Aorta (tissue), 5 donors: ENCODE results near the gene RCAN1. TPM values are rescaled to one million over a fixed set of nuclear protein-coding genes. Genes with fewer than 3 reads are reported as not detected.
A peak's percentile ranks its signal among the peaks of the same experiment; 100 is the strongest.

Experiments
- ATAC-seq: fragments of 200-7000 bp; cut with Tn5 transposase; one replicate; pipeline ENCODE4 v1.9.1; 2022; ENCODE audit warnings: moderate library complexity; ENCODE audit not compliant: low FRiP score
- DNase-seq, 2 donors: peaks; one replicate each; pipeline ENCODE4 v3.0.0-alpha.2; 2020
- H3K27ac ChIP-seq, 2 donors: one replicate each; pipeline ENCODE4 v1.5.1; 2013; ENCODE audit warnings: low read length in 2 of 2, mild to moderate bottlenecking in 2 of 2, moderate library complexity in 2 of 2, control low read depth in 1 of 2, inconsistent platforms in 1 of 2, low read depth in 1 of 2
- H3K27me3 ChIP-seq, 2 donors: one replicate each; pipeline ENCODE4 v1.6.1; 2013; ENCODE audit warnings: control low read depth in 1 of 2, low read length in 1 of 2, mild to moderate bottlenecking in 1 of 2, moderate library complexity in 1 of 2; ENCODE audit not compliant: insufficient read depth in 2 of 2, control insufficient read depth in 1 of 2
- H3K36me3 ChIP-seq, 2 donors: one replicate each; pipeline ENCODE4 v1.6.1; 2013; ENCODE audit warnings: control low read depth in 1 of 2, low read length in 1 of 2, mild to moderate bottlenecking in 1 of 2; ENCODE audit not compliant: insufficient read depth in 2 of 2, control insufficient read depth in 1 of 2
- H3K4me1 ChIP-seq, 2 donors: one replicate each; pipeline ENCODE4 v1.6.1; 2013; ENCODE audit warnings: low read length in 2 of 2, control low read depth in 1 of 2, mild to moderate bottlenecking in 1 of 2, moderate library complexity in 1 of 2; ENCODE audit not compliant: insufficient read depth in 2 of 2, control insufficient read depth in 1 of 2
- H3K4me3 ChIP-seq, 2 donors: one replicate each; pipeline ENCODE4 v1.5.1; 2013; ENCODE audit warnings: low read length in 2 of 2, control low read depth in 1 of 2, mild to moderate bottlenecking in 1 of 2
- H3K9me3 ChIP-seq: one replicate; pipeline ENCODE4 v1.6.1; 2013; ENCODE audit warnings: mild to moderate bottlenecking, low read length; ENCODE audit not compliant: control insufficient read depth
- whole genome bisulfite sequencing, 2 donors: extraction: QIAGEN DNeasy Blood & Tissue Kit; methylation state at CpG; one replicate each; pipeline ENCODE4 v1.1.7; 2013; 5-methylcytosine and 5-hydroxymethylcytosine counted together
- intact Hi-C, 2 donors: fragments of 100-400 bp; cut with DNase I; formaldehyde crosslinking; loops; one replicate each; pipeline versions ENCODE4 v1.14.2 to v1.15.0; 2022
- long read RNA-seq, 2 donors: library from polyadenylated mRNA; unstranded; transcript quantifications; one replicate each; pipeline ENCODE4 v2.0.0, GENCODE V29; 2020 to 2021
- polyA plus RNA-seq, 2 donors: library from polyadenylated mRNA; stranded (reverse); fragments of 200-250 nt; gene quantifications; one replicate each; pipeline ENCODE4 v1.2.3, GENCODE V29; 2013
- total RNA-seq, 2 donors: library from RNA; stranded (reverse); fragmentation: NEBNext Ultra II Directional; extraction: Animal tissue kit (Norgen Biotek cat#: 25700); gene quantifications; one replicate each; pipeline ENCODE4 v1.2.1, GENCODE V29; 2021
- donor health status: healthy with polysubstance abuse.
- donor health status: Bipolar disorder and iron deficiency.
- donor health status: DM: no; HTN: no; CAD: no.
- donor health status: DM: no; HTN: no; CAD: no.
- donor health status: DM: yes; HTN: yes; CAD: no.

Gene RCAN1
- total RNA-seq (10 to 100 TPM; 52.3 to 99.9 TPM), polyA plus RNA-seq (10 to 100 TPM; 24.4 to 28.7 TPM)
- long read RNA-seq, donor 1, transcript RCAN1-202 (4 exons, 2,408 nt), result major isoform, 62 of 124 reads
- long read RNA-seq, donor 1, transcript RCAN1-208 (3 exons, 2,686 nt), result minor isoform, 5 of 124 reads
- long read RNA-seq, donor 1, transcript RCAN1-212 (3 exons, 935 nt), result minor isoform, 6 of 124 reads
- long read RNA-seq, donor 1, partial matches to known transcripts, result 5 of 124 reads
- long read RNA-seq, donor 1, other reads (novel, unspliced or antisense), result 44 of 124 reads
- long read RNA-seq, donor 2, transcript RCAN1-201 (4 exons, 2,490 nt), result major isoform, 13 of 27 reads
- long read RNA-seq, donor 2, partial matches to known transcripts, result 0 of 27 reads
- long read RNA-seq, donor 2, other reads (novel, unspliced or antisense), result 8 of 27 reads

DNA sequence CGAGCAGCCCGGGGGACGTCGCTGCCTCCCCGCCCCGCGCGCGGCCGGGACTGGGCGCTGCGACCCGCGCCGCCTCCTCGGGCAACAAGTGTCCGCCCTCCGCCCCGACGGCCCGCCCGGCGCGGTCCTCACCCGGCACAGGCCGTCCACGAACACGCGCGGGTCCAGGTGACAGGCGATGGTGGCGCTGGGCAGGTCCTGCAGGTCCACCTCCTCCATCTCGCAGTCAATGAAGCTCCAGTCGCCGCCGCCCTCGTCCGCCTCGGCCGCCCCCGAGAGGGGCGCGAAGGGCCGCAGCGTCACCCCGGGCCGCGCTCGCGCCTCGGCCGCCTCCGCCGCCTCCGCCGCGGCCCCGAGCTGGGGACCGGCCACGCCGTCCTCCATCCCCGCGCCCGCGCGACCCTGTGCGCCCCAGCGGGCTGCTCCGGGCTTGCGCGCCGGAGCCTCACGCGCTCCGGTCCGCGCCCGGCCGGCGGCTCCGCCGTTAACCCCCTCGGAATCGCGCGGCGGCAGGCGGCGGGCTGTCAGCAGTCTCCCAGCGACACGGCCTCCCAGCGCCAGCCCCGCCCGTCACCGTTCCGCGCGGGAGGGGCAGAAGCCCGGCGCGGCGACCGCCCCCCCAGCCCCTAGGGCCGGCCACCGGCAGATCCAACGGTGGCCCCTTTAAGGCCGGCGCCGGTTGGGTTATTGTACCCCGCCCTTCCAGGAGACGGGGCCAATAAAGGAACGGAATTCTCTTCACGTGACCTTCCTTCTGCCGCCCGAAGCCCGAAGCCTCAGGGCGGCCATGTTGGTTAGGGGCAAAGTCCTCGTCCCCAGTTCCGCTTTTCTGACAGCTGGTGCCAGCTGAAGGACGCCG lies at the start of gene RCAN1:
RCAN1 (minus strand) TSS at position 486 of the 859 bp plus-strand sequence; CDS start at position 384, 102 bp downstream.
- Histone ChIP-seq H3K27ac (peak within 1 kb of the TSS; percentile 43 to 85), H3K4me1 (peaks cover 0 to 2% of the 10 kb centered on the region in 2 donors), H3K9me3 (no peaks in the 10 kb centered on the region), H3K36me3 (no peaks in the 10 kb centered on the region), H3K4me3 (peak within 1 kb of the TSS; percentile 78 to 81), H3K27me3 (no peaks in the 10 kb centered on the region)
- intact Hi-C loops, result loop anchor here in 1 of 2 donors (10.0 kb wide), 1 partner anchor 700 kb away; the partner anchor contains the start of gene ATP5PO
- peak; percentile 94 for DNase-seq
- 0% methylated on average over 60 to 121 of the region's 121 CpGs for WGBS, 2 donors
- ATAC-seq, result peak; percentile 97

DNA sequence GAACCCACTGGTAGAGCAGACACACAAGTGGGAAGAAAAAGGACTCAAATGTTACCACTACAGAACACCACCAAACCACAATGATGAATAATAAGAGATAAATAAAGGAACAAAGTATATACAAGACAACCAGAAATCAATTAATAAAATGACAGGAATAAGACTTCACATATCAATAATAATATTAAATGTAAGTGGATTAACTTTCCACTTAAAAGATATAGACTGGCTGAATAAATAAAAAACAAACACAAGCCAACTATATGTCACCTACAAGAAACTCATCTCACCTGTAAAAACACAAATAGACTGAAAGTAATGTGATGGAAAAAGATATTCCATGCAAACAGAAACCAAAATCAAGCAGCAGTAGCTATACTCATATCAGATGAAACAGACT lies 46.9 kb upstream of the RCAN1 start:
- peaks cover 5% of the 10 kb centered on the region for H3K9me3 ChIP-seq
- intact Hi-C loops, result no loop called here
- ATAC-seq (no peak), DNase-seq (no peak)
- H3K36me3 ChIP-seq, result no peaks in the 10 kb centered on the region
- H3K4me3 ChIP-seq, result no peak overlapping the region
- H3K4me1 ChIP-seq, result no peaks in the 10 kb centered on the region
- H3K27me3 ChIP-seq, result peaks cover 0 to 2% of the 10 kb centered on the region in 2 donors
- H3K27ac ChIP-seq, result no peak overlapping the region

DNA sequence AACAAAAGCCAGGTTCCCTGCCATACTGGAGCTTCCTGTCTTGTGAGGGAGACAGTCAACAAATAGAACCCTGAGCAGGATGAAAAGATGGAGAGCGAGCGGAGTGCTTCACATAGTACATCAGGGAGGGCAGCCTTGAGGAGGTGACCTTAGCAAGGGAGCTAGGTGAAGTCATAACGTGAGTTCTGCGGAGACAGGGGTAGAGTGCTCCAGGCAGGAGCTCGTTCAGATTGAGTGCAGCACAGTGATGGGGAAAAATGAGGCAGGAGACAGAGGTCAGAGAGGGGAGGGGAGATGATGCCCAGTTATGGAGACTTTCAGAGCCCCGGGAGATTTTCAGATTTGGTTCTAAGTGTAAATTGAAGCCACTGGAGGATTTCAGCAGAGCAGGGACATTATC lies 38.6 kb upstream of the RCAN1 start:
- Histone ChIP-seq H3K4me1 (no peaks in the 10 kb centered on the region), H3K36me3 (no peaks in the 10 kb centered on the region), H3K27me3 (peaks cover 0 to 2% of the 10 kb centered on the region in 2 donors), H3K4me3 (no peak overlapping the region), H3K9me3 (peaks cover 7% of the 10 kb centered on the region), H3K27ac (no peak overlapping the region)
- intact Hi-C loops, result no loop called here
- DNase-seq (no peak), ATAC-seq (no peak)
- WGBS, 2 donors, result 85 to 86% methylated on average over 6 of the region's 6 CpGs

GRCh38 chr21:34651642-34652041 lies 36.7 kb upstream of the RCAN1 start:
- 85 to 94% methylated on average over 1 of the region's 1 CpG for WGBS, 2 donors
- no peaks in the 10 kb centered on the region for H3K27me3 ChIP-seq
- peaks cover 7% of the 10 kb centered on the region for H3K9me3 ChIP-seq
- intact Hi-C loops, result no loop called here
- DNase-seq (no peak), ATAC-seq (no peak)
- no peak overlapping the region for H3K27ac ChIP-seq
- H3K36me3 ChIP-seq, result no peaks in the 10 kb centered on the region
- H3K4me1 ChIP-seq, result no peaks in the 10 kb centered on the region
- H3K4me3 ChIP-seq, result peak overlapping the region in 1 of 2 donors; percentile 14

DNA sequence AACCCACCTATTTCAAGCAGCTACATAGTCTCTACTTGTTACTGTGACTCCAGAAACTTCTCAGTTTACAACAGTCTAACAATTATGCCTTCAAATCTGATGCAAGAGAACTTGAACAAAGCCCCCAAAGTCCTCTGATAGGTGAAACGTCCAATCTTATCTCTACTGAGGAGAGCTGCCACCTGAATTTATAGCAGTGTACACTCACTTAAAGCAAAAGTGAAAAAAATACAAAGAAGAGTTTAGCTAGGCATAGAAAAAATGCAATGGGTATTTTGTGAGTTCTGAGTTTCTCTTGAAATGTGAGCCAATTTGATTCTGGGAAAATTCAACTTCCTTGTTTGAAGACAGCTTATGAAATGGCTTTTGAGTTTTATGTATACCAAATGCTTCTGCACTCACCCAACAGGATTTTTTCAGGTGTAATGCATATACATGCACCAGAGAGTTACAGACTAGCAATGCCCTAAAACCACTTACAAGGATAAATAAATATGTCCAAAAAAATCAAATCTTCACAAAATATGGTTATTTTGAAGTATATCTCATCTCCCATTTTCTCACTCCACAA lies 36.0 kb upstream of the RCAN1 start:
- Histone ChIP-seq H3K36me3 (no peaks in the 10 kb centered on the region), H3K4me3 (no peak overlapping the region), H3K27ac (no peak overlapping the region), H3K27me3 (no peaks in the 10 kb centered on the region), H3K4me1 (no peaks in the 10 kb centered on the region), H3K9me3 (peaks cover 7% of the 10 kb centered on the region)
- WGBS, 2 donors, result 15 to 26% methylated on average over 1 of the region's 1 CpG
- ATAC-seq (no peak), DNase-seq (no peak)
- intact Hi-C loops, result no loop called here

DNA sequence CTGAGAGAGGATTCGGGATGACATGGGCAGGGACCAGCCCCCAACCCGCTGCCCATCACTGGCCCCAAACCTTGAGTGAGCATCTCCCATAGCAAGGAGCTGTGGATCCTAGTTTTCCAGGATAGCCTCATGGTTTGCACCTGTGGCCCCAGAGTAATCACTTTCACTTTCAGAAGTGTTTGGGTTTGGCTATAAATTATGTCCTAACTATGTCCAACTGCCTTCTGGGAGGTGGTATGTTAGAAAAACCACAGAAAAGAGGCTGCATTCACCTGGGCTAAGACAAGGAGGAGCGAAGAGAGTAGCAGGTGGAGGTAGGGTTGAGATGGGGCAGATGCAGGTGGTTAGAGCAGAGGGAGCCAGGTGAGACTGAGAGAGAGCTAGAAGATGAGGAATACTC lies 34.5 kb upstream of the RCAN1 start:
- no peaks in the 10 kb centered on the region for H3K27me3 ChIP-seq
- peaks cover 7% of the 10 kb centered on the region for H3K9me3 ChIP-seq
- no peaks in the 10 kb centered on the region for H3K36me3 ChIP-seq
- no peak overlapping the region for H3K27ac ChIP-seq
- intact Hi-C loops, result no loop called here
- ATAC-seq (no peak), DNase-seq (no peak)
- no peaks in the 10 kb centered on the region for H3K4me1 ChIP-seq
- 89 to 92% methylated on average over 3 of the region's 3 CpGs for WGBS, 2 donors
- H3K4me3 ChIP-seq, result no peak overlapping the region

- no peaks in the 10 kb centered on the region for H3K27me3 ChIP-seq
- H3K9me3 ChIP-seq, result peaks cover 6% of the 10 kb centered on the region
- WGBS, 2 donors, result 76 to 81% methylated on average over 6 of the region's 6 CpGs
- intact Hi-C loops, result no loop called here
- no peaks in the 10 kb centered on the region for H3K36me3 ChIP-seq
- no peak for ATAC-seq
- no peaks in the 10 kb centered on the region for H3K4me1 ChIP-seq
- no peak for DNase-seq
- H3K27ac ChIP-seq, result no peak overlapping the region
- no peak overlapping the region for H3K4me3 ChIP-seq
These were observed 33.9 kb upstream of the RCAN1 start for GRCh38 chr21:34648739-34649297.

DNA sequence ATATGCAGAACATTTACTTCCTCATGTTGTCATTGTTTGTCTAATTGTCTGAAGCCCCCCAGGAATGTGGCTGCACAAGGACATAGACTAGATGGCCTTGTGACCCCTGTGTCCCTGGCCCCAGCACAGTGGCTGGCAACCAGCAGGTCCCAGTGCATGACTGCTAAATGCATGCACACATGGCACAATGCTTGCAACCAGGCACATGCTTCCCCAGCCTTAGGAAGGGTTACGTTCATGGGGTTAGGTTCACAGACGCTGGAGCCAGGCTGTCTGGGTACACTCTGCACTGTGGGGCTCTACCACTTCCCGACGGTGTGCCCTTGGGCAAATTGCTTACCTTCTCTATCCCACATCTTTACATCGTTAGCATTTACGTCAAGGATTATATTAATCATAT lies 32.6 kb upstream of the RCAN1 start:
- Histone ChIP-seq H3K36me3 (no peaks in the 10 kb centered on the region), H3K4me1 (no peaks in the 10 kb centered on the region), H3K27me3 (no peaks in the 10 kb centered on the region), H3K4me3 (no peak overlapping the region), H3K9me3 (peaks cover 3% of the 10 kb centered on the region), H3K27ac (no peak overlapping the region)
- intact Hi-C loops, result no loop called here
- ATAC-seq (no peak), DNase-seq (no peak)
- 23 to 34% methylated on average over 6 of the region's 6 CpGs for WGBS, 2 donors
